ENCODE results near the gene FGFR4.

Gene FGFR4

DNA sequence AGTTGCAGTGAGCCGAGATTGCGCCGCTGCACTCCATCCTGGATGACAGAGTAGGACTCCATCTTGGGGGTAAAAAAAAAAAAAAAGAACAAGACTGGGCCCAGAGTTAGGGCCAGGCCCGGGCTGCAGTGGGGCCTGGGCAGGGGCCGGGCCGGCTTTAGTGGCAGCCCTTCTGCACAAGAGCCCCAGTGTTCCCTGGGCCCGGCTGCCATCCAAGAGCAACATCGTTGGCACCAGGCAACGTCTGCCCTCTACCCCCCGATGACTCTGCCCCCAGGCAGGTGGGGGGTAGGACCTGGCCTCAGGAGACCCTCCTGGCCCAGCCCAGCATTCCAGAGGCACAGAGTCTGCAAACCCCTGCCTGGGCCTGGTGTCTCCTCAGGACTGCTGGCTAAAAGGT is 4.9 kb upstream of the FGFR4 start:
- DNase-seq (ENCODE audit: extremely low read depth, low read depth), result no peak
- TF ChIP-seq, protein P1, sequence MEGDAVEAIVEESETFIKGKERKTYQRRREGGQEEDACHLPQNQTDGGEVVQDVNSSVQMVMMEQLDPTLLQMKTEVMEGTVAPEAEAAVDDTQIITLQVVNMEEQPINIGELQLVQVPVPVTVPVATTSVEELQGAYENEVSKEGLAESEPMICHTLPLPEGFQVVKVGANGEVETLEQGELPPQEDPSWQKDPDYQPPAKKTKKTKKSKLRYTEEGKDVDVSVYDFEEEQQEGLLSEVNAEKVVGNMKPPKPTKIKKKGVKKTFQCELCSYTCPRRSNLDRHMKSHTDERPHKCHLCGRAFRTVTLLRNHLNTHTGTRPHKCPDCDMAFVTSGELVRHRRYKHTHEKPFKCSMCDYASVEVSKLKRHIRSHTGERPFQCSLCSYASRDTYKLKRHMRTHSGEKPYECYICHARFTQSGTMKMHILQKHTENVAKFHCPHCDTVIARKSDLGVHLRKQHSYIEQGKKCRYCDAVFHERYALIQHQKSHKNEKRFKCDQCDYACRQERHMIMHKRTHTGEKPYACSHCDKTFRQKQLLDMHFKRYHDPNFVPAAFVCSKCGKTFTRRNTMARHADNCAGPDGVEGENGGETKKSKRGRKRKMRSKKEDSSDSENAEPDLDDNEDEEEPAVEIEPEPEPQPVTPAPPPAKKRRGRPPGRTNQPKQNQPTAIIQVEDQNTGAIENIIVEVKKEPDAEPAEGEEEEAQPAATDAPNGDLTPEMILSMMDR (IDR thresholded peaks at IDR 0.05; ENCODE audit: low read depth, low read length, missing control alignments), result no peak
- H3K4me3 ChIP-seq (replicated peaks; ENCODE audit: low read depth, low read length), result no peak overlapping the region

DNA sequence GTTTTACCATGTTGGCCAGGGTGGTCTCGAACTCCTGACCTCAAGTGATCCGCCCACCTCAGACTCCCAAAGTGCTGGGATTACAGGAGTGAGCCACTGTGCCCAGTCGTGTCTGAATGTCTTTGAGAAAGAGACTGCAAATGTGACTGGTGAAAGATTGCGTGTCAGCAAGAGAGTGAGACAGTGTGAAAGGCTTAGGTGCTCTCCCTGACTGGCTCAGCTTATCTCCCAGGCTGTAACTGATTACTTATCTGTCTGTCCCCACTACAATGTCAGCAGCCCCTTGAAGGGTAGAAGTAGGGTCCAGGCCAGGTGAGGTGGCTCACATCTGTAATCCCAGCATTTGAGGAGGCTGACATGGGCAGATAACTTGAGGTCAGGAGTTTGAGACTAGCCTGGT is 3.4 kb upstream of the FGFR4 start:
- DNase-seq (ENCODE audit: extremely low read depth, low read depth), result no peak
- TF ChIP-seq, protein P1 (IDR thresholded peaks at IDR 0.05; ENCODE audit: low read depth, low read length, missing control alignments), result no peak

DNA sequence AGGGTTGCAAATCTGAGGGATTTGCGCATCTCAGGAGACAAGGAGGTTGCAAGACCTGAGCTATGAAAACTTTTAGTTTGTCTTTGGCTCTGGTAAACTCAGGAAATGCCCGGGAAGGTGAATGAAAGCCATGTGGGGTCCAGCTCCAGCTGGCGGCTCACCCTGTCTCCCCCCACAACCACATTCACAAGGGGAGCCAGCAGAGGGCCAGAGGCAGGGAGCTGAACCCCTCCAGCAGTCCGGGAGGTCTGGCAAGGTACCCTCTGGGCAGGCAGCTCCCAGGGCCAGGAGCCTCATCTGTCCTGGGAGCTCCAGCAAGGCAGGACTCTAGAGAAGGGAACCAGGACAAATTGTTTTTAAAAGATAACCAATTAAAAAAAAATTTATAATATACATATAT is 2.5 kb upstream of the FGFR4 start:
- no peak overlapping the region for H3K4me3 ChIP-seq (replicated peaks; ENCODE audit: low read depth, low read length)
- TF ChIP-seq, protein P1 (IDR thresholded peaks at IDR 0.05; ENCODE audit: low read depth, low read length, missing control alignments), result no peak
- no peak for DNase-seq (ENCODE audit: extremely low read depth, low read depth)

More for the DNA sequence above, 3.4 kb upstream of the FGFR4 start:
- H3K4me3 ChIP-seq (replicated peaks; ENCODE audit: low read depth, low read length), result no peak overlapping the region

DNA sequence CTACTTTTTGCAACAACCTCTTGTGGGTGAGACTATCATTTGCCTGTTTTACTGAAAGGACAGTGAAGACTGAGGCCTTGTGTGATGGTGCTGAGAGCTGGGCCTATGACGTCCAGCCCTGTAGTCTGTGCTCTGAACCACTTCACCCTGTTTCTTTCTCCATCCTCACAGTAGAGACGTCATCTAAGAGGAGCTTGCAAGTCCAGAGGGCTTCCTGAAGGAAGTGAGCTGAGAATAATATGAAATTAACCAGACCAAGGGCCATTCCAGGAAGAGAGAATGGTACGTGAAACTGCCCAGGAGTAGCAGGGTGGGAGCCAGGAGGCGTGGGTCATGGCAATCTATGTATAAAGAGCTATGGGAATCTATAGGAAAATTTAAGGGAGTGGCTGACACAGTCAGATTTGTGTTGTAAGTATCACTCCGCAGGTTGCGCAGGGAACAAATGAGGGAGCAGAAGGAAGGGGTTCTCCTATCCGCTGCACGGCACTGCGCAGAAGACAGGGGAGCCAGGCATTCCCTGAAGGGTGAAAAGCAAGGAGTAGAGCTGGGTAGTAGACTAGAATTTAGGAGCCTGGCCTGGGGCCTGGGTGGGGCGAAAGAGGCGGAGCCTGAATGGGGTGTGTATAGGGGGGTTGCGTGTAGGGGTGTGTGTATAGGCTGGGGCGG is 596 bp upstream of the FGFR4 start:
- TF ChIP-seq, protein P1 (IDR thresholded peaks at IDR 0.05; ENCODE audit: low read depth, low read length, missing control alignments), result no peak
- H3K4me3 ChIP-seq (replicated peaks; ENCODE audit: low read depth, low read length), result no peak overlapping the region
- DNase-seq (ENCODE audit: extremely low read depth, low read depth), result no peak

DNA sequence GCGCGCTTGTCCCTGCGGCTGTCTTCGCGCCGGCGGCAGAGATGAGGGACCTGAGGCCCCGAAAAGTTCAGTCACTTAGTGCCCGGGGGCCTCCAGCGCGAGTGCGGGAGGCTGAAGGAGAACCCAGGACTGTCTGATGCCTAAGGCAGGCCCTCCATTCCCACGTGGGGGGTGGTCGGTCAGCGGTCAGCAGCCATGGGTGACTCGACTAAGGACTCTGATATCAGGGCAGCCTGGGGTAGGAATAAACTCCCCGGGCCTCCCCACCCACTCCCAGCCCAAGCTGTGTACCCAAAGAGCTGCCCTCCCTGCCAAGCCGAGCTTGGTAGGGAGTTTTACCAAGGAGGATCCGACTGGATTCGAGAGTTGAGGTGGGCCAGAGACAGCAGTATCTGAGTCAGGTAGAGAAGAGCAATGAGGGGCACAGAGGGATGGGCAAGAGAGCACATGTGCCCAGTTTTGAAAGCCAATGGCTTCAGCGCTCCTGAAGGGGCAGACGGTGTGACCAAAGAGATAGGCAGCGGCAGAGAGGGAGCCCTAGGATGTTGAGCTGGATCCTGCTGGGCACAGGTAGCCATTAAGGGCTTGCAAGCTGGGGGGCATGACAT is 787 bp downstream of the FGFR4 start:
- TF ChIP-seq, protein P1 (IDR thresholded peaks at IDR 0.05; ENCODE audit: low read depth, low read length, missing control alignments), result no peak
- DNase-seq (ENCODE audit: extremely low read depth, low read depth), result no peak
- H3K4me3 ChIP-seq (replicated peaks; ENCODE audit: low read depth, low read length), result peak overlapping the region; percentile 41

DNA sequence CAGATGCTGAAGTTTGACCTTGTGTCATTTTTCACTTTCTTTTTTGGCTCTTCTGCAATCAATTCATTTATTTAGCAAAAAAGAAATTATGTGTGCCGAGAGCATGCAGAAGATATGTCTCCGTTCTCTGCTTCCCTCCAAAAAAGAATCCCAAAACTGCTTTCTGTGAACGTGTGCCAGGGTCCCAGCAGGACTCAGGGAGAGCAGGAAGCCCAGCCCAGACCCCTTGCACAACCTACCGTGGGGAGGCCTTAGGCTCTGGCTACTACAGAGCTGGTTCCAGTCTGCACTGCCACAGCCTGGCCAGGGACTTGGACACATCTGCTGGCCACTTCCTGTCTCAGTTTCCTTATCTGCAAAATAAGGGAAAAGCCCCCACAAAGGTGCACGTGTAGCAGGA is 2.4 kb downstream of the FGFR4 start:
- TF ChIP-seq, protein P1 (IDR thresholded peaks at IDR 0.05; ENCODE audit: low read depth, low read length, missing control alignments), result no peak
- DNase-seq (ENCODE audit: extremely low read depth, low read depth), result no peak
- no peak overlapping the region for H3K4me3 ChIP-seq (replicated peaks; ENCODE audit: low read depth, low read length)
